ENCODE data around the gene DDI2.
"Not testable (repeated sequence)": the region's sequence is repeated elsewhere in the genome, so short reads cannot be mapped to it uniquely, and the experiment has no call there.

DDI2 gene

DNA sequence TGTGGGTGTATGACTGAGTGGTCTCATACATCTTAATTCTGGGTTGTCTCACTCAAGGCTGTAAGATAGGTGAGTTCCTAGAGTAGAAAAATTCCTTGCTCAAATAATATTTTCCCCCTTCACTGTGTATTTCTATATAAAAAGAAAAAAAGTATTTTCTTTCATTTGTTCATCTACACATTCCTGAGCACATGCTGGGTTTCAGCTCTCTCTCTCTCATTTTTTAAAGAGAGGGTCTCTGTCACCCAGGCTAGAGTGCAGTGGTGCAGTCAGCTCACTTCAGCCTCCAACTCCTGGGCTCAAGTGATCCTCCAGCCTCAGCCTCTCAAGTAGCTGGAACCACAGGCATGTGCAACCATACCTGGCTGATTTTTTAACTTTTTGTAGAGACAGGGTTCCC is 22.0 kb downstream of the DDI2 start:
- TF ChIP-seq, protein P1, sequence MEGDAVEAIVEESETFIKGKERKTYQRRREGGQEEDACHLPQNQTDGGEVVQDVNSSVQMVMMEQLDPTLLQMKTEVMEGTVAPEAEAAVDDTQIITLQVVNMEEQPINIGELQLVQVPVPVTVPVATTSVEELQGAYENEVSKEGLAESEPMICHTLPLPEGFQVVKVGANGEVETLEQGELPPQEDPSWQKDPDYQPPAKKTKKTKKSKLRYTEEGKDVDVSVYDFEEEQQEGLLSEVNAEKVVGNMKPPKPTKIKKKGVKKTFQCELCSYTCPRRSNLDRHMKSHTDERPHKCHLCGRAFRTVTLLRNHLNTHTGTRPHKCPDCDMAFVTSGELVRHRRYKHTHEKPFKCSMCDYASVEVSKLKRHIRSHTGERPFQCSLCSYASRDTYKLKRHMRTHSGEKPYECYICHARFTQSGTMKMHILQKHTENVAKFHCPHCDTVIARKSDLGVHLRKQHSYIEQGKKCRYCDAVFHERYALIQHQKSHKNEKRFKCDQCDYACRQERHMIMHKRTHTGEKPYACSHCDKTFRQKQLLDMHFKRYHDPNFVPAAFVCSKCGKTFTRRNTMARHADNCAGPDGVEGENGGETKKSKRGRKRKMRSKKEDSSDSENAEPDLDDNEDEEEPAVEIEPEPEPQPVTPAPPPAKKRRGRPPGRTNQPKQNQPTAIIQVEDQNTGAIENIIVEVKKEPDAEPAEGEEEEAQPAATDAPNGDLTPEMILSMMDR (conservative IDR thresholded peaks at IDR 0.05; ENCODE audit: low read length) = no peak
- H3K4me3 ChIP-seq (ENCODE audit: low read length) = no peak overlapping the region
- DNase-seq (ENCODE audit: low read depth) = no peak

DNA sequence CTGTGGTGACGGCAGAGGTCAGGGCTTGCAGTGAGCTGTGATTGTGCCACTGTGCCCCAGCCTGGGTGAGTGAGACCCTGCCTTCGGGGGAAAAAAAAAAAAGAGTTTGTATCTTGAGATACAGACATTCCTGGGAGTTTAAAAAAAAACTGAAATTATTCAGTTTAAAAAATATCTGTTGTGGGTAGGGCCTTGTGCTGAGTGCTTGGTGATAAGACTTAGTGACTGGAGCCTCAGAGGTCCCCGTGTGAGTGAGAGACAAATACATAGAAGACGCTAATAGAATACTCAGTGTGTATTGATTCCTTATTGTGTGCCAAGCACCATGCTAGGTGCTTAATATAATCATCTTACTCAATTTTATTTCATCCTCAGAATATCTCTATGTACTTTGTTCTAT is 22.7 kb downstream of the DDI2 start:
- TF ChIP-seq, protein P1 (conservative IDR thresholded peaks at IDR 0.05; ENCODE audit: low read length) = no peak
- no peak for DNase-seq (ENCODE audit: low read depth)
- H3K4me3 ChIP-seq (ENCODE audit: low read length) = no peak overlapping the region

DNA sequence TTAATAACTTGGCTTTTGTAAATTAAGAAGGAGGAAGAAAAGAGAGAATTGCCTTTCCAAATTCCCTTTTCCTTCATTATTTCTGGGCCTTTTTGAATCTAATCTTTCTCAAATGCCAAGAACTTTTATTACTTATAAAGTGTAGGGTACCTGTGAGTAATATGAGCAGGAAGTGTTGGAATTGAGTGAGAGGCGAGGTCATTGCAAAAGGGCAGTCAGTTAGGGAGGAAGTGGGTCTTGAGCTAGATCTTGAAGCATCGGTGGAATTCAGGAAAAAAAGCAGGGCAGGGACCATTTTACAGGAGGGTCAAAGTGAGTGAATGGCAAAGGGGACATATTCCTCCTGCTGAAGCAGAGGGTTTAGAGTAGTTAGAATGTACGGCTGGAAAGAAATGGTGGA is 23.4 kb downstream of the DDI2 start:
- TF ChIP-seq, protein P1 (conservative IDR thresholded peaks at IDR 0.05; ENCODE audit: low read length) = no peak
- DNase-seq (ENCODE audit: low read depth) = no peak
- H3K4me3 ChIP-seq (ENCODE audit: low read length) = no peak overlapping the region

DNA sequence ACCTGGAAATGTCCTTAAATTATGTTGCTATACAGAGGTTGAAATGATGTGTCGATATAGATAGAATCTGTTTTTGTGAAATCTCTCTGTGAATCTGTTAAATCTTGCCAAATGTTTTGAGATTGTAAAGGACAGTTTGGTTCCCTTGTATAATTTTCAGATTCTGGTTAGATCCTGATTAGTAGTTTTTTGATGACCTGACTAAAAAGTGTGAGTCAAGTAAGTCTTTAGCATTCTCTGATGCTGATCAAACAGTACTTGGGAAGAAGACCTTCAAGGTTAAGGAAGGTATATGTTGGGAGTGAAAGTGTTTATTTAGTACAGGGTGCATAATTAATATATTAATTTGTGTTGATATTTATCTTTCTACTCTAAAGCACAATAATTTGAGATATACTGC is 32.7 kb downstream of the DDI2 start:
- no peak overlapping the region for H3K4me3 ChIP-seq (ENCODE audit: low read length)
- TF ChIP-seq, protein P1 (conservative IDR thresholded peaks at IDR 0.05; ENCODE audit: low read length) = no peak
- no peak for DNase-seq (ENCODE audit: low read depth)

DNA sequence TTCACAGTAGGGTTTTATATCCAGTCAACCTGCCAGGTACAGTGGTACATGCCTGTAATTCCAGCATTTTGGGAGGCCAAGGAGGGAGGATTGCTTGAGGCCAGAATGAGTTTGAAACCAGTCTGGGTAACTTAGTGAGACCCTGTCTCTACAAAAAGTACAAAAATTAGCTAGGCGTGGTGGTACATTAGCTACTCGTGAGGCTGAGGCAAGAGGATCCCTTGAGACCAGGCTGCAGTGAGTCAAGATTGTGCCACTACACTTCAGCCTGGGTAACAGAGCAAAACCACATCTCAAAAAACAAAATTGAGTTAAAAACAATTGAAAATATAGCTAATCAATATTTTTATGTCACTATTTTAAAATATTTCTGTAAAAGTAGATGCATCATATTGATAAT is 33.2 kb downstream of the DDI2 start:
- TF ChIP-seq, protein P1 (conservative IDR thresholded peaks at IDR 0.05; ENCODE audit: low read length) = no peak
- DNase-seq (ENCODE audit: low read depth) = no peak
- no peak overlapping the region for H3K4me3 ChIP-seq (ENCODE audit: low read length)

DNA sequence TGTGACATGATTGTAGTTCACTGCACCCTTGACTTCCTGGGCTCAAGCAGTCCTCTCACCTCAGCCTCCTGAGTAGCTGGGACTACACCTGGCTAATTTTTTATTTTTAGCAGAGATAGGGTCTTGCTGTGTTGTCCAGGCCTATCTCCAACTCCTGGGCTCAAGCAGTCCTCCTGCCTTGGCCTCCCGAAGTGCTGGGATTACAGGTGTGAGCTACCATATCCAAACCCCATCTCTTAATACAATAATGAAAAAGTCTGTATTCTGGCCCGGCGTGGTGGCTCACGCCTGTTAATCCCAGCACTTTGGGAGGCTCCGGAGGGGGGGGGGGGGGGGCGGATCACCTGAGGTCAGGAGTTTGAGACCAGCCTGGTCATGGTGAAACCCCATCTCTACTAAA is 34.9 kb downstream of the DDI2 start:
- H3K4me3 ChIP-seq (ENCODE audit: low read length); DNase-seq (ENCODE audit: low read depth): not testable (repeated sequence)

DNA sequence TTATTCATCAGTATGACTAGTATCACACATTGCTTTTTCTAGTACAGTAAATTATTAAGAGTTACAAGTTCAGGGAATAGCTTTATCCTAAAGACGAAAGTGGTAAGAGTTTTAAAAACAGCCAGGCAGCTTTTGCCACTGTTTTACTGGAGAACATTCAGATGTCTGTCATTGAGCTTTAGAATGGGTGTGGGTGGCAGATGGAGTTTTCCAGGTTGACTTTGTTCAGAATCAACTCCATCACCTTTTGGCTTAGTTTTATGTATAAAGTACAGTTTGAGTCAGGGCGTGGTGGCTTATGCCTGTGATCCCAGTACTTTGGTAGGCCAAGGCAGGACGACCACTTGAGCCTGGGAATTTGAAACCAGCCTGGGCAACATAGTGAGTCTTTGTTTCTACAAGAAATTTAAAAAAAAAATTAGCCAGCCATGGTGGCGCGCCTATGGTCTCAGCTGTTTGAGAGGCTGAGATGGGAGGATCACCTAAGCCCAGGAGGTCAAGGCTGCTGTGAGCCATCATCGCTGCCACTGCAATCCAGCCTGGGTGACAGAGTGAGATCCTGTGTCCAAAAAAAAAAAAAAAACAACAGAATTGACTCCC is 36.9 kb downstream of the DDI2 start:
- H3K4me3 ChIP-seq (ENCODE audit: low read length) = no peak overlapping the region
- DNase-seq (ENCODE audit: low read depth) = no peak
- TF ChIP-seq, protein P1 (conservative IDR thresholded peaks at IDR 0.05; ENCODE audit: low read length) = no peak

DNA sequence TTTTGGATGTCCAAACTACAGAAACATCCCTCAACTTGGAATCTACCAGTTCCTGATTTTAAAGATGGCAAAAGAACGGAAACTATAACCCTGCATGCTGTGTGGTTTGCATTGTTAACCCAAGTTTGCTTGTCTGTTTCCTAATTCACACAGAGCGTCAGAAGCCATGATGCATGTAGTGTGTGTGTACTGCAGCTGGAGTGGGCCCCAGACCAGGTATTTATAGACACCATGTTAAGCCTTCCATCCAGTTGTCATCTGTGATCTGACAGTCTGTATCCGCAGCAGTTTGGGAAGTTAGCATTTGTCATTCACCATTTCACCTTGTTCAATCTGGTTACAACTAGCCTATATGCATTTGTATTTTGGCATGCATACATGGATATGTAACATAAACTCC is 39.2 kb downstream of the DDI2 start:
- no peak overlapping the region for H3K4me3 ChIP-seq (ENCODE audit: low read length)
- DNase-seq (ENCODE audit: low read depth) = no peak

More for the DNA sequence above, 39.2 kb downstream of the DDI2 start:
- TF ChIP-seq, protein P1 (conservative IDR thresholded peaks at IDR 0.05; ENCODE audit: low read length) = no peak

All from AG10803 (cell line).